LHCN-M2 (cell line): ENCODE results near the gene LHFPL2. TPM values are rescaled to one million over a fixed set of nuclear protein-coding genes. Genes with fewer than 3 reads are reported as not detected.
A peak's percentile ranks its signal among the peaks of the same experiment; 100 is the strongest.

ENCODE experiments used
- DNase-seq: peaks from one replicate; pipeline ENCODE4 v3.0.0-alpha.2; 2012; ENCODE audit warnings: low read depth
- total RNA-seq: library from RNA; depleted of rRNA; stranded (reverse); fragments of >200 nt; gene quantifications from 2 replicates; pipeline ENCODE4 v1.2.3, GENCODE V29; 2014

Gene LHFPL2
- total RNA-seq, 1 experiment from 2014 or later: 104 TPM

GRCh38 chr5:78504704-78505677, 143.6 kb downstream of the LHFPL2 start:
- DNase-seq: peak; percentile 99

GRCh38 chr5:78503958-78504653, 144.5 kb downstream of the LHFPL2 start:
- DNase-seq: no peak

DNA sequence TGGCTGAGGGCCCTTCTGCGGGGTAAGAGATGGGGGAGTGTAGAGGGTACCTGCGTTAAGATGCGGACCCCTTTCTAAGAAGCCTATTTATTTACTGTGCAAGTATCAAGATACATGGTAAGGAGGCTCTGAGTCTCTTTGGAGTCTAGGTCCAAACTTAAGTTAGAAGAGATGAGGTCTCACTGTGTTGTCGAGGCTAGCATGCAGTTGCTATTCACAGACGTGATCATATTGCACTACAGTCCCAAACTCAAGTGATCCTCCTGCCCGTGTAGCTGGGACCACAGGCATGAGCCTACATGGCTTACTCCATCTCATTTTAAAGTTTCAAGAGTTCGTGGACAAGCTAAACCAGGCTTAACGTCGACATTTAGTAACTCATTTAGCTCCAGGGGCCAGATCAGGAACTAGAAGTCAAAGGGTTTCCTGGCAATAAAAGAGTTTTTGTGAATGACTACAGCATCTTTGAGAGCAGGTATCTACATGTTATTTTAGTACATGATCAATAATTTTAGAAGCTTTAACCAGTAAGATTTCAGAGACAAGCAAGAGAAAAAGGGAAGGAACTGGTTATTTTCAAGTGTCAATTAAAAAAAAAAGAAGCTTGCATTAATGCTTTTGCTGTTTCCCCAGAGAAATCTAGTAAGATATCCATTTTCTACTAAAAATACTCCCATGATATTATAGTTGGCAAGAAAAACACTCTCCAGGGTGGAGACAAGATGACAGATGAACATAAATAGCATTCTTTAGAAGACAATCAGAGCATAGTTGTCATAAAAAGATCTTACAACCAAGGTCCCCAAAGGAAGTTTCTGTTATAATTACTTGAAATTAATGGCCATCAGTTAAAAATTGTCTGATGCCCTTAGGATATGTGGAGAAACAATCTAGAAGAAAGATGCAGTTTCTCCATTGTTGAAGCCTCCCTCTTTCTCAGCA, 146.9 kb downstream of the LHFPL2 start:
- no peak for DNase-seq

DNA sequence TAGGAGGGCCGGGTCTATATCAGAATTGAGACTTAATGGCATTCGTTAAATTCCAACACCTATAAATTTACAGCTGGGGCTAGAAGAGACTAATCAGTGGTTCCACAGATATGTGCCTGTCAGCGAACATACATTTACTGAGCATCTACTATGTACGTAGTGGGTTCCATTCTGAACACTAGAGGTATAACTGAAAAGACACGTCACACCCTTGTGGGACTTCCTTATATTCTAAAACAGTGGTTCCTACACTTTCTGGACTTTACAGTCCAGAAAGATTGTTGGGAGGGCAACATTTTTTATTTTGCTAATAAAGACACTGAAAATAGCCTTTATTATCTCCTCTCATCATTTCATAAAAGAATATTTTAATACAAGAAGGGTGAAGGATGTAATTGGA, 147.7 kb downstream of the LHFPL2 start:
- no peak for DNase-seq

GRCh38 chr5:78500028-78500427, 148.5 kb downstream of the LHFPL2 start:
- DNase-seq: no peak

- no peak for DNase-seq
These were observed 149.1 kb downstream of the LHFPL2 start for GRCh38 chr5:78499485-78499884.

- peak; percentile 83 for DNase-seq
These were observed 150.7 kb downstream of the LHFPL2 start for GRCh38 chr5:78497573-78498533.

- DNase-seq: peak; percentile 64
These were observed 152.2 kb downstream of the LHFPL2 start for GRCh38 chr5:78496373-78496772.

DNA sequence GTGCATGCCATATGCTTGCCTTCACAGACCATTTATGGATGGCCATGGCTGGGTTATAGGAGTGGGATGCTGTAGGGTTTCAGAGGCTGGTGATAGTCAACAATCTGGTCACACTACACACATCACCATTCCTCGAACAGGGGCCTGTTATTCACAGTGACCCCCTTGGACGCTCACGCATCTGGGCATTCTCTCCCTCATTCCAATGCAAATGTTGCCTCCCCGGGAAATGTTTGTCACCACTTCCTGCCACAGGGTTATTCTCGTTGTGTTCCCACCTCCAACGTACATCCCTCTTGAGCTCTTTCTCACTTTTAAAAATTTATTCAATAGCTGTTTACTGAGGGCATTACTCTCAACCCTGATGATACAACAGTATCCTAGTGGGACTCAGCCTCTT, 152.8 kb downstream of the LHFPL2 start:
- DNase-seq: no peak

GRCh38 chr5:78492650-78493049, 155.9 kb downstream of the LHFPL2 start:
- DNase-seq: no peak

DNA sequence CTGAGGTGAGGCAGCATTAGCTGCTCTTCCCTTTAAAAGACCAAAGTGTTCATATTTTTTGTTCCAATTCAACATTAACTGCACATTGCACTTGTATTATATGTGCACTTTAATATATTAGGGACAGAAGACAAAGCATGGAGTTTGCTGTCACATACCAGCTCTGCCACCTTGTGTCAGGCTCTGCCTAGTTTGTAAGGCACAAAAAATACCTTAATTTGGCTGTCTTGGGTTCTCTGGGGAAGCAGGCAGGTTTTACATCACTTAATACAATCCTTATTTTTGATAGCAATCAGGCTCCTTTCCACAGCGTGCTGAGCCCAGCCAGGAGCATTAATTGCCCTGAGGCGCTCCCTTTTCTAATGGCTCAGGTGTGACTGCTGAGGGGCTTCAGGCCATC, 156.3 kb downstream of the LHFPL2 start:
- no peak for DNase-seq

- no peak for DNase-seq
These were observed 157.7 kb downstream of the LHFPL2 start for GRCh38 chr5:78490709-78491485.

DNA sequence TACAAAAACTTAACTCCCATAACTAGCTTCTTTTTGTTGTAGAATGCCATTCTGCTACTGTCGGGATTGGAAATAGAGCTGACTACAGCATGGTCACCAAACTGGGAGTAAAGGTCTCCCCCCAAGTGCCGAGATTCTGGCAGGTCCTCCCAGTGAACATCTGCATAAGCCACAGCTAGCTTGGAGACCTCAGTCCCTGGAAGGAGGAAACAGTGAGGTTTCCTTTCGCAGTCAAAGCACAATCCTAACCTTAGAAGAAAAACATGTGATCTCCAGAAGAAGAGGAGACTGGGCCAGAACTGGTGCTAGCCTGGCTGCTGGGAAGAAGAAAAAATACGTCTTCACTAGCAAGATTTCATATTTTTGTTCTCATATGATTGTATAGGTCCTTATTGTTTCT, 160.7 kb downstream of the LHFPL2 start:
- no peak for DNase-seq

- DNase-seq: no peak
These were observed 162.4 kb downstream of the LHFPL2 start for GRCh38 chr5:78486218-78486617.

DNA sequence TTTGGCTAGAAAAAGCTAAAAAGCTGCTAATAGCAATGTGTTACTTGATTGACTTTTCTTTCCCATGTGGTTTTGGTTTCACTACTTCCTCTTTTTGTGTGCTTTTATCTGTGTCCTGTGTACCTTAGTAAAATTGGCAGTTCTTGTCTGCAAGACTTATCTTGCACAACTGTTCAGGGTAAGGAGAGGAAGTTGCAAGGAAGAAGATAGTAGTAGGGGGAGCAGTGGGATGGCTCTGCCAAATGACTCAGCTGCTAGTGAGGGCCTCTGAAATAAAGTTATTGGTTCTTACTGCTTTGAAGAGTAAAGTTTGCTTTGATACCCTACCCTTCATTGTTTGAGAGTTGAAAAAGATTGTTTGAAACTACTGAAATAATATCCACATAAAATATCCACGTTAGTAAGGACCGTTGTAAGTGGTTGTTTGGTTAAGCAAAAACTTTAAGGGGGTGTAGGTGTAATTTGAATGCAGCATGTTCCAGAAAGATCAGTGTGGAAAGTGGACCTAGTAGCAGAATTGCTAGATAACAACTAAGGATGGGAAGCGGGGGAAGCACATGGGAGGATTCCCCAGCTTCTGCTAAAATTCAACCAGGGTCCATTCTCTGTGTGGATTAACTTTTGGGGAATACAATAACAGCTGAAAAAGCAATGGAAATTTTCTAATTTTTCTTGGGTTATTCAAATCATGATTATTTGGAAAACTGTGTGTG, 164.6 kb downstream of the LHFPL2 start:
- peak; percentile 61 for DNase-seq

DNA sequence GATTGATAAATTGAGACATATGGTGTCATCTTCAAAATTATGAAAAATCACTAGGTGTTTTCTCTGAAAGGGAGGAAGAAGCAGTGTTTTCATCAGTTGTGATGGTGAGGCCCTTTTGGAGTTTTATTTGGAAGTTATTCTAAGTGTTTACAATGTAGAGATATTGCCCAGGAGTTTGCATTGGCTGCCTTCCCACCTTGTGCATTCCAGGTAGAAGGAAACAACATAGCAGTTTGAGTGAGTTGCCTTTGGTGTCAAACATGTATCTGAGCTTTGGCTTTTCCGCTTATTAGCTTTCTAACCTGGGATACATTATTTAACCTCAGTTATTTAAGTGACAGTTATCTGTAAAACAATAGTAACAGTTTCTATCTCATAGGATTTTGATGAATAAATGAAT, 165.6 kb downstream of the LHFPL2 start:
- no peak for DNase-seq

- DNase-seq: no peak
These were observed 171.8 kb downstream of the LHFPL2 start for GRCh38 chr5:78476795-78477194.

- DNase-seq: no peak
These were observed 173.2 kb downstream of the LHFPL2 start for GRCh38 chr5:78475370-78475769.

- no peak for DNase-seq
These were observed 174.8 kb downstream of the LHFPL2 start for GRCh38 chr5:78473751-78474150.
